ENCODE data around the gene KHDRBS2.

KHDRBS2 gene

GRCh38 chr6:62285612-62286469, at the start of gene KHDRBS2:
KHDRBS2 (minus strand) TSS chr6:62286225.
- no peak for DNase-seq (ENCODE audit: low read depth in 2 of 3, low spot score in 2 of 3)

- no peak for DNase-seq (ENCODE audit: low read depth in 2 of 3, low spot score in 2 of 3)
Measured at GRCh38 chr6:62328607-62329006, 42.6 kb upstream of the KHDRBS2 start.

GRCh38 chr6:62324834-62325233, 38.8 kb upstream of the KHDRBS2 start:
- no peak for DNase-seq (ENCODE audit: low read depth in 2 of 3, low spot score in 2 of 3)

DNA sequence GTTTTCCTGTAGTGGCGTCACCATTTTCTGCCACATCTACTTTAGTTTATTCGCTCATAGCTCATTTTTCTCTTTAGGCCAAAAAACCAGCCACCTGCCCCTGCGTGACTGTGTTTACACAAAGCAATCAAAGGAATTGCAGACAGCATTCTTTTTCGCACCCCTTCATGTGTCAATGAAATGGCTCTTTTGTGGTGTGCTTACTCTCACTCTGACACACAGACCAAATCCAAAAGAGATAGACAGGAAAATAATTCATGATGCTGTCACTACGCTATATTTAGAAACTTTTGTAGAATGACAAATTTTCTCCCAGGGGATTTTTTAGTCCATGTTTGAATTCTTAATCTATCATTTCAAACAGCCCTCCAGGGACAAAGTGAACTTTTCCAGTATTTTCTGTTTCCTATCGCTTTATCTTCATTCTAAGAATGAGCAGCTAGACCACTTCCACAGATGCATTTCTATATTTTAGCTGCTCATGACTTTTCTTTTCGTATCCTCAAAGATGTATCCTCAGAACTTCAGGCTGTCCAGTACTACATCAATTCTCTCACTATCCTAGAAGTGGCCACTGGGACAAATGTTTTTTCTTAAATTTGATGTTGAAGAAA, 37.9 kb upstream of the KHDRBS2 start:
- DNase-seq (ENCODE audit: low read depth in 2 of 3, low spot score in 2 of 3), result no peak

GRCh38 chr6:62298745-62299392, 12.8 kb upstream of the KHDRBS2 start:
- DNase-seq (ENCODE audit: low read depth in 2 of 3, low spot score in 2 of 3), result no peak

- DNase-seq (ENCODE audit: low read depth in 2 of 3, low spot score in 2 of 3), result no peak
Measured at GRCh38 chr6:62296541-62296940, 10.5 kb upstream of the KHDRBS2 start.

GRCh38 chr6:62288974-62289373, 2.9 kb upstream of the KHDRBS2 start:
- no peak for DNase-seq (ENCODE audit: low read depth in 2 of 3, low spot score in 2 of 3)

GRCh38 chr6:62288562-62288961, 2.5 kb upstream of the KHDRBS2 start:
- no peak for DNase-seq (ENCODE audit: low read depth in 2 of 3, low spot score in 2 of 3)

- DNase-seq (ENCODE audit: low read depth in 2 of 3, low spot score in 2 of 3), result no peak
Measured at GRCh38 chr6:62286470-62286843, 432 bp upstream of the KHDRBS2 start.

GRCh38 chr6:62284725-62285124, 1.3 kb downstream of the KHDRBS2 start:
- DNase-seq (ENCODE audit: low read depth in 2 of 3, low spot score in 2 of 3), result no peak

DNA sequence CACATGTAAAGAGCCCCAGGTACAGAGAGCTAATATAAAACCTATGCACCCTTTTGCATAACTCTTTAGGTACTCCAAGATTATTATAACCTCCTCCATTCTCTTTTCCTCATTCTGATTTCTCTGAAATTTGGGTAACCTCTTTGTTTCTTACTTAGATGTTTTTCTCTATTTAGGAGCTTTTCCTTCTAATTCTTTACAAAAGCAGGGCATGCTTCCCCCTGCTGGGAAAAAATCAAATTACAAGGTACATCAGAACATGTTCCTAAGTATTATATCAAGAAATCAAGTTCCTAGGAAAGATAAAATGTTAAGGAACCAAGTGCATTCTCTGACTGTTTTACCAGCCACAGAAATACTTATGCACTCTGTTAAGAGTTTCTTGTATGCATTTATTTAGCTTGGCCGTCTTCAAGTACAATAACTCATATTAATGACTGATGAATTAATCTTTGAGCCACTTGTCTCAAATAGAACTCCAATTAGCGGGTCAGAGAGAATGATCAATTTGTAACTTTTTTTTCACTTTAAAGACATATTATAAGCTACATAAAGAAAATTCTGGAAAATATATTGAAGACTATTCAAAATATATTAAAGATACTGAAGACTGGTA, 2.1 kb downstream of the KHDRBS2 start:
- DNase-seq (ENCODE audit: low read depth in 2 of 3, low spot score in 2 of 3), result no peak

- DNase-seq (ENCODE audit: low read depth in 2 of 3, low spot score in 2 of 3), result no peak
Measured at GRCh38 chr6:62283365-62283764, 2.7 kb downstream of the KHDRBS2 start.

GRCh38 chr6:62280099-62280498, 5.9 kb downstream of the KHDRBS2 start:
- no peak for DNase-seq (ENCODE audit: low read depth in 2 of 3, low spot score in 2 of 3)

DNA sequence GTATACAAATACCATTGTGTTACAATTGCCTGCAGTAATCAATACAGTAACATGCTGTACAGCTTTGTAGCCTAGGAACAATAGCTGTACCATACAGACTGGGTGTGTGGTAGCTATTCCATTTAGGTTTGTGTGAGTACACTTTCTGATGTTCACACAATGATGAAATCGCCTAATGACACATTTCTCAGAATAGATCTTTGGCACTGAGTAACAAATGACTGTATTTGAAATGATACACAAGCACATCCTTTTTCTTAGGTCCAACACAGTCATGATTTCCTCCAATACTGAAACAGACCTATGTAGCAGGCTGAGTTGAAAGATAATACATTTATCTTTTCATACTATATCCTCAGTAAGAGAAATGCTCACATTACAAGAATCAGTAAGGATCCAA, 13.9 kb downstream of the KHDRBS2 start:
- no peak for DNase-seq (ENCODE audit: low read depth in 2 of 3, low spot score in 2 of 3)

DNA sequence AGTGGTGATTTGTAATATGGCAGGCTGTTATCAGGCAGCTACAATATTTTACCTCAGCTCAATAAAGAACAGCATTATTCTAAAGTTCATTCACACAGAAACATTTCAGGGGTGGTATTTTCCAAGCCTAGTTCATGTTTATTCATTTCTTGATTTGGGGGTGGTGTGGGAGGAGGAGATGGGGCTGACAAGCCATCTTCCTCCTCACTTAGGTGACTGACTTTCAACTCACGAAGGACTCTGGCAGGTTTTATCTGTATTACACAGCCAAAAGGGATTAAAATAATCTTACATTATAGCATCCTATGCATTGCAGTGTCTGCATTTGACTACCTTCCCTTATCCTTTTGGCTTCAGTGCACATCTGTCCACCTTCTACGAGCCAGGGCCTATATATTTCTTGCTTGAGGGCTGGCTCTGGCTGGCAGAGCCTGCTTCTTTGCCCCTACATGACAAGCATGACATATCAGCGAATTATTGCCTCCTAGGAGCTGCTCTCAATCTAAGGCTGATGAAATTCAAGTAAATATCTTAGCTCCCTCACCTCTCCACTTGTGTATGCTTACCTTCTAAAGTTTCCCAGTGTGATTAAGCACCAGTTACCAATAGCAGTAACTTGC, 20.0 kb downstream of the KHDRBS2 start:
- DNase-seq (ENCODE audit: low read depth in 2 of 3, low spot score in 2 of 3), result no peak

- DNase-seq (ENCODE audit: low read depth in 2 of 3, low spot score in 2 of 3), result no peak
Measured at GRCh38 chr6:62262283-62262682, 23.7 kb downstream of the KHDRBS2 start.

DNA sequence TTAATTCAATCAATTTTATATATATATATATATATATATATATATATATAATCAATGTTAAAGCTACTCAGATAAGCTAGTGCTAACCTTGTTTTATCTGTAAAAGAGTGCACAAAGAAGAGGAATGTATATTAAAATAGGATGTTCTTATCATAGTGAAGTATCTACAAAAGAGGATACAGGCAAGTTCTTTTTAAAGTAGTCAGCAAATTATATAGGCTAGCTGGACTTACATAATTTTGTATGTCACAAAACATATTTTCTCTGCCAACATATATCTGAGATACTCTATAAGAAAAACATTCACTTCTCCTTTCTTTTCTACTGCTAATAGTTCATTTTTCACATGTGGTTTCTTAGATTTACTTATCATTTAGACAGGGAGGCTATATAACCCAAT, 39.9 kb downstream of the KHDRBS2 start:
- no peak for DNase-seq (ENCODE audit: low read depth in 2 of 3, low spot score in 2 of 3)

DNA sequence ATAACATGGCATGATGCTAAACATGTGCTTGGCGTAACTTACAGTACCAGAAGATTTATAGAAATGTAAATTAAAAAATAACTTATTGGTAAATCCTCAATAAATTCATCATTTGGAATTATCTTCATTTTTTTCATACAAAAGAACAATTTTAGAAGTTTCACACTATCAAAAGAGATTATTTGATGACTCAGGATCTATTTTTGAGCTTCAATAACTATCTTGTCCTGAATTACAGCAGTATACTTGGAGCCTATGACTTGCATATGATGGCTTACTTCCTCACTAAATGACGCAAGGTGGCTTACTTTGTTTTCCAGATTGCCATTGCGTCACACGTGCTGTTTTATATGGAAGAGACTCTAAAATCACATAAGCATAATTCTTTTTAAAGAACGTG, 49.2 kb downstream of the KHDRBS2 start:
- DNase-seq (ENCODE audit: low read depth in 2 of 3, low spot score in 2 of 3), result no peak

DNA sequence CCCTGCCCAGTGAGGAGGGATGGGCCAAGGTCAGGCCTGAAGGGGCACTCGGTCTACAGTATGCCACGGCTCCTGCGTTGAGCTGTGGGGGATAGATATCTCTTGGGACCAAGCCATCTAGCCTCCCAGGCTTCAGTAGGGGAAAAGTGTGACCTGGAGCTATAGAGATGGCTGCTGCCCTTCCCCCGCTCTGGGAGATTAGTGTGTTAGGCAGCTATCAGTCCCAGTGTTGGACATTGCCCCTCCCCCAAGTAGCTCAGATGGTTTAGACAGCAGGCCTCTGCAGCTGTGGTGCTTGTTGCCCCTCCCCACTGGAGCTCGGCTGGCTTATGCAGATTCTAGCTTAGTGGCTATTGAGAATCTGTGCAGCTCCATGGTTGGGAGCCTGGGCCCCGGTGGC, 56.8 kb downstream of the KHDRBS2 start:
- DNase-seq (ENCODE audit: low read depth in 2 of 3, low spot score in 2 of 3), result no peak

GRCh38 chr6:62217866-62218265, 68.2 kb downstream of the KHDRBS2 start:
- no peak for DNase-seq (ENCODE audit: low read depth in 2 of 3, low spot score in 2 of 3)

GRCh38 chr6:62202078-62202477, 83.9 kb downstream of the KHDRBS2 start:
- no peak for DNase-seq (ENCODE audit: low read depth in 2 of 3, low spot score in 2 of 3)
